ENCODE results near the gene FNDC3B.
A peak's percentile ranks its signal among the peaks of the same experiment; 100 is the strongest.
"Not testable (repeated sequence)": the region's sequence is repeated elsewhere in the genome, so short reads cannot be mapped to it uniquely, and the experiment has no call there.

FNDC3B gene

DNA sequence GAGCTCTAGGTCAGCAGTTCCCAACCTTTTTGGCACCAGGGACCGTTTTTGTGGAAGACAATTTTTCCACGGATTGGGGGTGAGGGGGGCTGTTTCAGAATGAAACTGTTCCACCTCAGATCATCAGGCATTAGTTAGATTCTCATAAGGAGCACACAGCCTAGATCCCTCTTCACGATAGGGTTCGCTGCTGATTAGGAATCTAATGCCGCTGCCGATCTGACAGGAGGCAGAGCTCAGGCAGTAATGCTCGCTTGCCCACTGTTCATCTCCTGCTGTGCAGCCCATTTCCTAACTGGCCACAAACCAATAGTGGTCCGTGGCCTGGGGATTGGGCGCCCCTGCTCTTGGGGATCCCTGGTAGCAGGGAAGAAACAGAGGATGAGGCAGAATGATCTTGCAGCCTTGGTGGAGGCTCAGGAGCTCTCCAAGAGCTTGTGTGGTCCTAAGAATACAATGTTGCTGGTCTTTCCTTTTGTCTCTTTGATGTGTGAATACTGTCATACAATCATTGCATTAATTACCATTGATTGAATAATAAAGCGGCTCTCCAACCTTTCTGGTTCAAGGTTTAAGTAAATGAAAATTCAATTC is 183.2 kb downstream of the FNDC3B start:
- no peak for DNase-seq

DNA sequence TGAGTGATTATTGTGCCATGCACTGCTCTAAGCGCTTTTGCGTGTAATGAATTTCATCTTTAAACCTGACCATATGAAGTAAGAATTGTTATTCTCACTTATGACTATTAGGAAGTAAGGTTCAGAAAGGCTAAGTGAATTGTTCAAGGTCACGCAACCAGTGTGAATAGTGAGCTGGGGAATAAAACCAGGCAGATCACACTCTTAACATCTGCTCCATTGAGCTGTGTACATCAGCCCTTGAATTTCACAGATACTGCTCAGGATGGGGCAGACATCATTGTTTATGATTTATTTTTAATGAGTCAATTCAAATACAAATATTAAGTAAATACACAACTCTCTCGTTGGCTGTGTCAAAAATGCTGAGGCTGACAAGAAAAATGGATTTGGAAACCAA is 184.5 kb downstream of the FNDC3B start:
- DNase-seq: no peak

DNA sequence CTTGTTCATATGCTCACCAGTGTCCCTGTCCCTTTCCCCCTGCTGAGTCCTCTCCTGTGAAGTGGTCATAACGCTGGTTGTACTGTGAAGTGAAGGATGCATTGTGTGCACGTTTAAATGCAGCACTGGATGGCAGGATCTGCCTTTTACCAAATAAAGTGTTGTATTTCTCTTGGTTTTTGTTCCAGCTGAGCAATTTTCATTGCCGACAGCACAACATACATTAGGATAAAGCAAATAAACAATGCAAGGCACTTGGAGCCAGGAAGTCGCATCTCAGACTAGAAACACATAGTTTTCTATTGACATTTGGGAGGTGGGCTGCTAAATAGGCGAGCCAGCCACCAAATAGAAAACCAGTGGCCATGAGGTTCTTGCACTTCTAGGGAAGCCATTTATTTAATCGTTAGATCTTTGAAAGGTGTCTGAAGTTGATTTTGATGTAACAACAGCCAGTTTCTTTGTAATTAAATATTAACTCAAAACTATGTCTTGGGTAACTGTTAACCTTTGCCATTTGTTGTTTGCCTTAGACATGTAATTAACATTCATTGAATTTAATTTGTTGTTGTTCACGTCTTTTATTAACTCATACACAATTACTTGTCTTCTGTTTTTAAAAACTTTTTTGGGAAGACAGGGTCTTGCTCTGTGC is 185.3 kb downstream of the FNDC3B start:
- DNase-seq: no peak

DNA sequence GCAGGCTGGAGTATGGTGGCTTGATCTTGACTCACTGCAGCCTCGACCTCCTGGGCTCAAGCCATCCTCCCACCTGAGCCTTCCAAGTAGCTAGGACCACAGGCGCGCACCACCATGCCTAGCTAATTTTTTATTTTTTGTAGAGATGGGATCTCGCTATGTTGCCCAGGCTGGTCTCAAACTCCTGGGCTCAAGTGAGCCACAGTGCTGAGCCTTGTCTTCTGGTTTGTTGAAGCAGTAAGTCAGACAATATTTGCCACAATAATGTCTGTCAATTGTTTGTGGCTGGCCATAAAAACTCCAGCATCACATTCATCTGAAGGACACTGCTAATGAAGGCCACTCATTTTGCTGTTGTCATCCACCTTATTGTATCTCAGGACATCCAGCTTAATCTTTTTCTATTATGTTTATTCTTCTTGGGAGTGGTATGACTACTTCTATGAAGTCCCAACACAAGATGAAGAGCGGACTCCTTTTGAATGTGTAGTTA is 185.9 kb downstream of the FNDC3B start:
- no peak for DNase-seq

DNA sequence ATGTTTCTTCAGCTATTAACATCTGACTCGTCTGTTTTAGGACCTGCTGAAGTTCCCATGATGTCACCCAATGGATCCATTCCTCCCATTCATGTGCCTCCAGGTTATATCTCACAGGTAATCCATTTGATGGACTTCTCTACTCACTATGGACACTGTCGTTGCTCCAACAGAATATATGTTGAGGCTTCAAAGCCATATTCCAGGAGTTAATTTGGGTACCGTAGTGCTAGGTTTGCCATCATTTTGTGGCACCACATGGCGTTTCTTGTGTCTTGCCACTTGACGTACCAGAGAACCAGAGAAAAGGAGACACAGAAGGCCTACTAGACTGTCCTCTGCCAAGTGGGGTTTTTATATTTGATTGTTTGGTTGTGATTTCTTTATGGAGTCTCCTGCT is 187.5 kb downstream of the FNDC3B start:
- DNase-seq: no peak

DNA sequence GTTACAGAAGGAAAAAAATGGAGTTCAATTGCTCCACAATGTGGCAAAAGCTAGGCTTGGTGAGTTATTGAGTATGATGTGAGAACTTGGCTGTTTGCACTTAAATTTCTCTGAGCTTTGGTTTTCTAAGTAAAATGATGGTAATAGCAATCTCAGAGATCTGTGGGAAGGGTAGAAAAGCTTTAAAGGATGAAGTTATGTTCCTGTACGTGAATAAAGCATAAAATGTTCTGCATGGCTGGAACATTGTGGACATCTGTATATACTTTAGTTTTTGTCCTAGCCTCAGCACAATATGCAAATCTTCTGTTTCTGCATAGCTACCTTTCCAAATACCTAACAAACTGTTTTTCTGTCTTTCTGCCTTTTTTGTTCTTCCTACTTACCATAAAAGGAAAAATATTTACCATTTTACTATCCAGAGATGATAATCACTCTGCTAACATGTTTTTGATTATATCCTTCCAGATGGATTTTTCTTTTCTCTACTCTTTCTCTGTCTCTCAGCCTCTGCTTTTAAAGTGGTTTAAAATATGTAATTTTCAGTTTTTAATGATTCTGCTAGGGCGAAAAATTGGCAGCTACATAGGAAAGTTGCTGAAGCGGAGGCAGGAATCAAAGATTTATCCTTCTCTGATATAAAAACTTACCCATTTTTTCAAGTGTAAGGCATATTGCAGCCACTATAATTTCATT is 188.1 kb downstream of the FNDC3B start:
- no peak for DNase-seq

DNA sequence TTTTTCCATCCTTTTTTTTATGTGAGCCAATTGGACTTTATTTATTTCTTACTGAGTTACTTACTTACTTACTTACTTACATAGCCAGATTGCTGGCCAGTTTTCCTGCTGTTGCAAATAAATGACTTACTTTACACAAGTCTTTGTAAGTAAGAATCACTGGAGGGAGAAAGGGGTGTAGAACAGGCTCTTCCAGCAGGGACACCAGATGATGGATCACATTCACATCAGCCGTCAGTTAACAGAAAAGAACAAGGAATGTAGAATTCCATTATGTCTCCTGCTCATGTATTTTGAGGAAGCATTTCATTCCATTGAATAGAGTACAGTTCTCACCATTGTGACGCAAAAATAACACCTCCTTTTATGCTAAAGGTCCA is 188.6 kb downstream of the FNDC3B start:
- no peak for DNase-seq

DNA sequence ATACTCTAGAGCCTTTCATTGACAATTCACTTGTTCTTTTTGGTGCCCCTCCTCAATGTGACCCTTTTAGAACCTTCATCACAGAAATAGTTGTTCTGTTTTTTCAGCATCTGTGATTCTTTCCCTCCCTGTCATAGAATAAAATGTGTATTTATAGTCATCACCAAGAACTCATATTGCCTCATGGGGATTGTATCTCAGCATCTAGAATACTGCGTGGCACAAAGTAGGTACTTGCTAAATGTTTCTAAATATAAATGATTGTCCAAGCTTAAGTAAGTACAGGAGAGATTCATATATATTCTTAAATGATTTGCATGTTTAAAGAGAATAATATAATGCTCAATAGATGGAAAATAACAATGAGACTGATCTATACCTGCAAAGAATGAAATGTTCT is 190.1 kb downstream of the FNDC3B start:
- no peak for DNase-seq

DNA sequence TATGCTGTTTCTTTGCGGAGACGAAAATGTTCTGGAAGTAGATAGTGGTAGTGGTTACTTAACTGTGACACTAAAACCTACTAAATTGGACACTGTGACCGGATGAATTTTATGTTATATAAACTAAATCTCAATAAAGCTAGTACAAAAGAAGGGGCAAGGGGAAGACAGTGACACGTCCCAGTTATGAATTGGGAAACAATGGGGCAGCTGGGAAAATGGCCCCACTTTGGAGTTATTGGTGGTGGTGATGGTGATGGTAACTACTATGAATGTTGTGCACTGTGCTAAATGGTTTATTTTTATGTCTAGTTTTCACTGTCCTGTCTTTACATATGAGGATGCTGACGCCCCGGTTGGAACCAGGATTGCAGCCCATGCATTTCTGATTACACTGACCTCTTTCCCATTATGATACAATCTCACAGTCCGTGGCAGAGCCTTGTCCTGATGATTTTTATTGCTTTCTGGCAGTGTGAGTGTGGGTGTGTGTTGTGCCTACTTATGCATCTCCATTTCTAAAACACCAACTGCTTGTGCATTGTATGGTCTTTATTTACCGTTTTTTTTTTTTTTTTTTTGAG is 192.0 kb downstream of the FNDC3B start:
- no peak for DNase-seq

DNA sequence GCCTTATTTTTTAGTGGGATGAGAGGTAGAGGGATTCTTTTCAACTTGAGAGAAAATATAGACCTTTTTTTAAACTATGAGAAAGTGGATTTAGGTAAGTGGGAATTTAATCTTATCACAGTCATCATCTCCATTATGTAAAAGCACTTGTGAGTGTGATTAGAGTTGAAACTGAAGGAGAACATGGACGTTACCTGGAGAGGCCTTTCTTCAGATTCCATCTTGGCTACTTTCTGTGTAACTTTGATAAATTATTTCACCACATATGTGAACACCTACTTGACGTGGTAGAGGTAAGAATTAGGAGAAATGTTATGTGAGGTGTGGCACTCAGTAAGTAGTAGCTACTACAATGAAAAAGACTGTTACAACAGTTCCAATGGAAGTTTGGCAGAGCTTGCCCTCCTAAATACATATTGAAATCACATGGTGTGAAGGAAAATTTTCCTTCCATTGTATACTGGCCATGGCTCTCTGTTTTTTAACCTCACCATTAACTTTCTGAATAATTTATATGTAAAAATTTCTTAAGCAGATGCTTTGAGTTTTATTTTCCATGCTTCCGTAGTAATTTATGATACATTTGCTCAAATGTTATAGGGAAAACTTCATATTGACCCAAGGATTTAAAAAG is 193.3 kb downstream of the FNDC3B start:
- no peak for DNase-seq

DNA sequence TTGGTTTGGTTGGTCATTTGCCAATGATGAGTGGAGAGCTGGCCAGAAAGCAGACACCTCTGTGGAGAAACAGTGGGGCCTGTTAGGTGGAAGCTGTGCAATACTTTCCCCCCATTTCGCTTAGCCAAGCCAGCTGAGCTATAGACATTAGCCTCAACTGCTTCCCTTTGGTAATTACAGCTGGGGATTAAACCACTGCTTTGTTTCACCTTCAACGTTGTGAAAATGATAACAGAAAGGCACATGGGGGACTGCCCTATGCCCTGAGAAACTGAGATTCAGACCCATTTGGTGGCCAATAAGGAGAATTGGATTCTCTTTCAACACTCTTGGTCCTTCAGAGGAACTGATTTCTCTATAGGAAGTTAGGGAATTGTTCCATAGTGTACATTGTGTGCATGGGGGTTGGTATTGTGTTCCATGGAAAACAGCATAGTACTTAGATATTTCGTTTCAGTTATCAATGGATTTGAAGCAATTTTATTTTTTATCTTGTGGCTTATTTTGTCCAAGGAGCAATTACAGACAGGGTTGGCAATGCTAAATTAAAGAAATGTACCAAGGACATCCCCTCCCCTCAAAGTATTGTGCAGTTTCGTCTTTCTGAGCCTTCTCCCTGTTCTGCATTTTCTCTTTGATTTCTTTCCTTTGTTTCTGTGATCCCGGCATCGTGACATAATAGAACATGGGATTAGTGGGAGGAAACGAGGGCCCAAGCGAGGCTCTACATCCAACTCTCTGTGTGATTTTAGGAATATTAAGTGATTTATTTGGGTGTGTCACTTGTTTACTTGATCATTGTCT is 194.3 kb downstream of the FNDC3B start:
- DNase-seq: no peak

DNA sequence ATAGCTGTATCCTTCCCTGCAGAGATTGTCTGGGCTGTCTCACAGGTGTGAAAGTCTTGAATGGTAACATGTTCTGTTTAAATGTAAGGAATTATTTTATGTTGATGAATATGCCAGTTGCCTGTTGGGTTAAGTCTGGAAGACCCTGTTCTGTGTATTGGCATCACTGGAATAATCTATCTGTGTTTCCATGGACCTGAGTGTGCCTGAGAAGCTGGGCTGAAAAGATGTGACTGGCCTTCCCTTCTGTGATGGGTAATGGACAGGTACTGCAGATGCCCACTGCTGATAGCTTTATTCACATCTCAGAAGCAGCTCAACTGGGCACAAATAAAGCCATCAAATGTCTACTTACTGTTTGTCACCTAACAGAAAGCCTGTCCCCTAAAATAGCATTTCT is 196.3 kb downstream of the FNDC3B start:
- DNase-seq: no peak

DNA sequence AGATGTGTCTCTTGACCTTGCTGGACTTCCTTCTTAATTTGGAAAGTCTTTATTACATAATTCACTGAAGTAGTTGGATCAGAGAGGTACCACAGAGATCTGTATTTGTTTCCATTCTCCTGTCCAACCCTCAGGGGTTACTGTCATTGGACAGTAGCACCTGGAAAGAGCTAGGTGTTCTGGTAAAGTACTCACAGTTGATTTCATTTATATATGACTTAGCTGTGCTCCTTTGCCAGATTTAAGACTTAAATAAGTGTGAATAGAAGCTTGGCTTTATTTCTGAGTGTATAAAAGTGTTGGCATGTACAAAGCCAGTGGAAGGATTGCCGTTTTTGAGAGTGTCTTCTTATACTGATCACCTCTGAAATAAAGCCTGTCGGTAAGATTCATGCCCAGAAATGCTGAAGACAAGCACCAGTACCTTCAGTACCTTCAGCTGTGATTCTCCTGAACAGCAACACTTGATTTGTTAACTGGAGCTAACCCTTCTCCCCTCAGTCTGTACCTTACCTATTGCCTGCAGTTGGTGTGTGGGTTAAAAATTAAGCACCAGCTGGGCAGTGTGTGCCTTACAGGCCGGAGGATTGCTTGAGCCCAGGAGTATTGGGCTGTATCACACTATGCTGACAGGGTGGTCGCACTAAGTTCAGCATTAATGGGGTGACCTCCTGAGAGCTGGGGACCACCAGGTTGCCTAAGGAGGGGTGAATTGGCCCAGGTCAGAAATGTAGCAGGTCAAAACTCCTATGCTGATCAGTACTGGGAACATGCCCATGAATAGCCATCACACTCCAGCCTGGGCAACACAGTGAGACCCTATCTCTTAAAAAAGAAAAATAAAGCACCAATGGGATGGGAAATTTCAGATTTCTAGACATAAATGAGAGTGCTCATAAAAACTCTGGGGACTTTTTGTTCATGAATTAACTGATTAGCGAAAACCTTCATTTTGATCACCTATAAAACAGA is 197.7 kb downstream of the FNDC3B start:
- DNase-seq: no peak

DNA sequence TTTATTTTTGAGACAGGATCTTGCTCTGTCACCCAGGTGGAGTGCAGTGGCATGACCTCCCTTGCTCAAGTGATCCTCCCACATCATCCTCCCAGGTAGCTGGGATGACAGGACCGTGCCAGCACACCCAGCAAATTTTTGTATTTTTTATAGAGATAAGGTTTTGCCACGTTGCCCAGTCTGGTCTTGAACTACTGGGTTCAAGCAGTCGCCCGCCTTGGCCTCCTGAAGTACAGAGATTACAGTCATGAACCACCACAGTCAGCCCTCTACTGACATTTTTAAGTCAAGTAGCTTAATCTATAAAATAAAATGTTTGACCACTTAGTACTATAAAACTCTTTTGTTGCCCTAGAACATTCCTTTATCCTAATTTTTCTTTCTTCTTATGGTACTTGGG is 198.8 kb downstream of the FNDC3B start:
- DNase-seq: no peak

DNA sequence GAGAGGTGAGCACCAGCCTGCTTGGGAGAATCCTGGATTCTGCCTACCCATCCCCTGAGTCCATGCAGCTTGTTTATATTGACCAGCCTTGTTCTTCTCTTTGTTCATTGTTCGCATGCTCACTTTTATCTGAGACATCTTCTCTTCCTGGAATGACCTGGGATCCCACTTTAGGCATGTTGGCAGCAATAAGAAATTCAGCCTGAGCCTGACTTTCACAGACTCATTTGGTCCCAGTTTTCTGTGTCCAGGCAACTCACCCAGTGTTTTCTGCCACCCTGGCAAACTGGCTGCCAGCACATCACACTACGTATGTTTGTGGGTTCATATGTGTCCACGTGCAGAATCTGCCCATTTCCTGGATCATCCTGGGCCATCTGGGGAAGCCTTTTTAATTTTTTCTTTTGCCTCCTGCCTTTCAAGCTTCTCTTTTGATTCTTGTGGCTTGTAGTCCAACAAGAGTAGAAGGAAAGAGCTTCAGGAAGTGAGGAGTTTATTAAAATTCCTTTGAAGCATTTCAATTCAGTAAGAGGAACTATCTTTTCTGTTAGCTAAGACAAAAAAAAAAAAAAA is 199.9 kb downstream of the FNDC3B start:
- no peak for DNase-seq

DNA sequence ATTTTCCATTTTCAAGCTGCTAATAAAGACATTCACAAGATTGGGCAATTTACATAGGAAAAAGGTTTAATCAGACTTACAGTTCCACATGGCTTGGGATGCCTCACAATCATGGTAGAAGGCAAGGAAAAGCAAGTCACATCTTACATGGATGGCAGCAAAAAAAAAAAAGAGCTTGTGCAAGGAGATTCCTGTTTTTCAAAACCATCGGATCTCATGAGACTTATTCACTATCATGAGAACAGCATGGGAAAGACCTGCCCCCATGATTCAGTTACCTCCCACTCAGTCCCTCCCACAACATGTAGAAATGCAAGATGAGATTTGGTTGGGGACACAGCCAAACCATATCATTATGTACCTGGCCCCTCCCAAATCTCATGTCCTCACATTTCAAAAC is 202.0 kb downstream of the FNDC3B start:
- DNase-seq: no peak

DNA sequence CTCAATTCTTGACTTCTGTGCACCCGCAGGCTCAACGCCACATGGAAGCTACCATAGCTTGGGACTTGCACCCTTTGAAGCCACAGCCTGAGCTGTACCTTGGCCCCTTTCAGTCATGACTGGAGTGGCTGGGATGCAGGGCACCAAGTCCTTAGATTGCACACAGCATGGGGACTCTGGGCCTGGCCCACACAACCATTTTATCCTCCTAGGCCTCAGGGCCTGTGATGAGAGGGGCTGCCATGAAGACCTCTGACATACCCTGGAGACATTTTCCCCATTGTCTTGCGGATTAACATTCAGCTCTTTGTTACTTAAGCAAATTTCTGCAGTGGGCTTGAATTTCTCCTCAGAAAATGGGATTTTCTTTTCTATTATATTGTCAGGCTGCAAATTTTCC is 203.1 kb downstream of the FNDC3B start:
- DNase-seq: not testable (repeated sequence)

DNA sequence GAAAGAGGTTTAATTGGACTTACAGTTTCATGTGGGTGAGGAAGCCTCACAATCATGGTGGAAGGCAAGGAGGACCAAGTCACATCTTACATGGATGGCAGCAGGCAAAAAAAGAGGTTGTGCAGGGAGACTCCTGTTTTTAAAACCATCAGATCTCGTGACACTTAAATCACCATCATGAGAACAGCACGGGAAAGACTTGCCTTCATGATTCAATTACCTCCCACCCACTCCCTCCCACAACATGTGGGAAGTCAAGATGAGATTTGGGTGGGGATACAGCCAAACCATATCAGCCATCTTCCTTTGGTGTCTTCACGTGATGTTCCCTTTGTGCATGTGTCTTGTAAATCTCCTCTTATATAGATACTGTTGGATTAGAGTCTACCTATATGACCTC is 204.0 kb downstream of the FNDC3B start:
- not testable (repeated sequence) for DNase-seq

DNA sequence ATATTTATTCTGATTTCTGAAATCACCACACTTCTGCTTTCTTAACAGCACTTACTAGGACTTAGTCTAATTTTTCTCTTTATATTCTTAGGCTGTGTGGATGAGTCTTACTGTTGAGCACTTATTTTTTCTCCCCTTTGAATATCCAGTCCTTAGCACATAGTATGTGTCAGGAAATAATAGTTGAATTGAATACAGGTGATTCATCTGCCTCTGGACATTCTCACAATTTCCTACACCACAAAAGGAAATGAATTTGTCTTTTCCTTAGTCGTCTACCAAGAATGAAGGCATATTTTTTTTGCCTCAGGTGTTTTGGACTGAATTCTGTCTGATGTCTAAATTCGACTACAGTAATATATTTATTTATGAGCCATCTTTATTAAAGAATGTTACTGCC is 204.6 kb downstream of the FNDC3B start:
- peak in 1 of 2 experiments; percentile 36 for DNase-seq

DNA sequence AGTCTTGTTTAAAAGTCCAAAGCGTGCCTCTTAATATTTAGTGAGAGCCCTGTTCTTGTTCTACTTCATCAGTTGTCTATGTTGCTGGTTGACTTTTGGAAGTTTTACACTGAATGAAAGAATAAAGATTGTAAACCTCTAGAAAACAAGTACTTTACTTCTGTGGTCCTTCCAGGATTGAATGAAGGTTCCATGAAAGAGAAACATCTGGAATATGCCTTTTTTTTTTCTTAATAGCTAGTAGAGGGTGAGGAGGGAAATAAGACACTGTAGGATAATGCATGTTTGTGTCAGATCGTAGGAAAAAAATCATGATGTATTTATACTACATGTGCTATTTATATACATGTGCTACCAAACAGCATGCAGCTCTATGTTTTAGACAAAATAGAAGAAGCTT is 205.9 kb downstream of the FNDC3B start:
- DNase-seq: no peak
